GM19099 (cell line): ENCODE measurements around the gene SMIM27.

Experiments used
- POLR2A ChIP-seq: IDR thresholded peaks from 3 replicates; pipeline ENCODE4 v1.6.1; 2011; ENCODE audit warnings: low read depth; ENCODE audit not compliant: insufficient read length; ENCODE audit errors: extremely low read depth

The SMIM27 gene

GRCh38 chr9:32579706-32580331, 27.7 kb downstream of the SMIM27 start:
- TF ChIP-seq POLR2A, result no peak

- TF ChIP-seq POLR2A, result no peak
Measured at GRCh38 chr9:32580631-32581300, 28.6 kb downstream of the SMIM27 start.

GRCh38 chr9:32581512-32582143, 29.5 kb downstream of the SMIM27 start:
- no peak for TF ChIP-seq POLR2A

- TF ChIP-seq POLR2A, result no peak
Measured at GRCh38 chr9:32584784-32585183, 32.7 kb downstream of the SMIM27 start.

GRCh38 chr9:32587901-32588300, 35.8 kb downstream of the SMIM27 start:
- TF ChIP-seq POLR2A, result no peak

- no peak for TF ChIP-seq POLR2A
Measured at GRCh38 chr9:32589083-32589723, 37.1 kb downstream of the SMIM27 start.

- TF ChIP-seq POLR2A, result no peak
Measured at GRCh38 chr9:32590476-32590875, 38.3 kb downstream of the SMIM27 start.

- no peak for TF ChIP-seq POLR2A
Measured at GRCh38 chr9:32590898-32591297, 38.8 kb downstream of the SMIM27 start.

- TF ChIP-seq POLR2A, result no peak
Measured at GRCh38 chr9:32596096-32596865, 44.2 kb downstream of the SMIM27 start.

GRCh38 chr9:32596936-32597335, 44.8 kb downstream of the SMIM27 start:
- no peak for TF ChIP-seq POLR2A
